CD4-positive, CD25-positive, alpha-beta regulatory T cell (primary cell): ENCODE results near the gene APOBEC3H. TPM values are rescaled to one million over a fixed set of nuclear protein-coding genes. Genes with fewer than 3 reads are reported as not detected.
A peak's percentile ranks its signal among the peaks of the same experiment; 100 is the strongest.
"Not testable (repeated sequence)": the region's sequence is repeated elsewhere in the genome, so short reads cannot be mapped to it uniquely, and the experiment has no call there.

Source experiments
- ATAC-seq, 2 donors: fragments of 150-1000 bp; cut with Tn5 transposase; one replicate each; pipeline ENCODE4 v1.10.0; 2021; ENCODE audit warnings: low read depth in 2 of 2, moderate number of reproducible peaks in 2 of 2, moderate library complexity in 1 of 2
- DNase-seq, 3 donors: peaks; one replicate each; pipeline versions ENCODE4 v3.0.0 to v3.0.0-alpha.2; 2012 to 2022; ENCODE audit warnings: mixed read lengths in 1 of 3
- H3K27ac ChIP-seq: one replicate; pipeline ENCODE4 v1.7.0; 2013; ENCODE audit warnings: mild to moderate bottlenecking, low read length; ENCODE audit not compliant: insufficient read depth, poor library complexity, severe bottlenecking
- H3K27me3 ChIP-seq: one replicate; pipeline ENCODE4 v1.7.0; 2013; ENCODE audit warnings: low read length; ENCODE audit not compliant: control insufficient read depth, insufficient read depth
- H3K36me3 ChIP-seq: one replicate; pipeline ENCODE4 v1.7.0; 2013; ENCODE audit warnings: mild to moderate bottlenecking, low read length, moderate library complexity; ENCODE audit not compliant: control insufficient read depth, insufficient read depth
- H3K4me1 ChIP-seq: 2 replicates; pipeline ENCODE4 v1.7.0; 2013; ENCODE audit warnings: mild to moderate bottlenecking, low read length; ENCODE audit not compliant: insufficient read depth, control insufficient read depth, poor library complexity, severe bottlenecking
- H3K4me3 ChIP-seq: one replicate; pipeline ENCODE4 v1.7.0; 2013; ENCODE audit warnings: low read depth, mild to moderate bottlenecking, low read length, moderate library complexity
- H3K9me3 ChIP-seq, 2 experiments: 1 replicate in 1 of 2; 2 replicates in 1 of 2; pipeline ENCODE4 v1.7.0; 2013; ENCODE audit warnings: low read length in 2 of 2, mild to moderate bottlenecking in 1 of 2, moderate library complexity in 1 of 2; ENCODE audit not compliant: control insufficient read depth in 2 of 2
- H3K27ac Mint-ChIP-seq, 3 donors: one replicate each; pipeline ENCODE4 v1.8.0; 2020 to 2022; ENCODE audit warnings: mild to moderate bottlenecking in 3 of 3, mixed read lengths in 3 of 3, moderate library complexity in 2 of 3
- H3K27me3 Mint-ChIP-seq: one replicate; pipeline ENCODE4 v1.8.0; 2022; ENCODE audit warnings: mild to moderate bottlenecking, mixed read lengths
- H3K36me3 Mint-ChIP-seq: one replicate; pipeline ENCODE4 v1.8.0; 2020; ENCODE audit warnings: mixed read lengths
- H3K4me1 Mint-ChIP-seq, 4 donors: one replicate each; pipeline ENCODE4 v1.8.0; 2020 to 2022; ENCODE audit warnings: mixed read lengths in 4 of 4, mild to moderate bottlenecking in 1 of 4
- H3K4me3 Mint-ChIP-seq, 4 donors: one replicate each; pipeline ENCODE4 v1.8.0; 2020 to 2022; ENCODE audit warnings: mild to moderate bottlenecking in 4 of 4, mixed read lengths in 4 of 4, moderate library complexity in 3 of 4
- H3K9me3 Mint-ChIP-seq, 7 donors: one replicate each; pipeline ENCODE4 v1.8.0; 2020 to 2022; ENCODE audit warnings: mixed read lengths in 7 of 7, mild to moderate bottlenecking in 3 of 7, moderate library complexity in 2 of 7
- polyA plus RNA-seq, 4 donors: library from polyadenylated mRNA; unstranded; fragments of 300-500 nt; fragmentation: Illumina TruSeq; gene quantifications; one replicate each; pipeline ENCODE4 v1.2.3, GENCODE V29; 2021
- total RNA-seq: library from RNA; stranded (reverse); gene quantifications from one replicate; pipeline ENCODE4 v1.2.3, GENCODE V29; 2022

The APOBEC3H gene
- total RNA-seq (4.9 TPM), polyA plus RNA-seq (1 to 10 TPM; 1.7 to 7.8 (median 2.2) TPM)

GRCh38 chr22:39097098-39098020, at the start of gene APOBEC3H:
TSS of gene APOBEC3H (plus strand) at chr22:39097244. CDS start at chr22:39100279, 3,035 bp downstream.
- peak in 1 of 3 donors; percentile 74 for DNase-seq
- ATAC-seq, result peak in 1 of 2 donors; percentile 12

GRCh38 chr22:39049486-39049885, 47.6 kb upstream of the APOBEC3H start:
- H3K27ac Mint-ChIP-seq, H3K4me3 ChIP-seq, H3K27me3 ChIP-seq, ATAC-seq, DNase-seq, H3K36me3 ChIP-seq, H3K4me3 Mint-ChIP-seq, H3K27me3 Mint-ChIP-seq, H3K36me3 Mint-ChIP-seq, H3K9me3 ChIP-seq, H3K9me3 Mint-ChIP-seq, H3K27ac ChIP-seq, H3K4me1 ChIP-seq: not testable (repeated sequence)
- peaks cover 0 to 15% (median 2%) of the 10 kb centered on the region in 4 donors for H3K4me1 Mint-ChIP-seq

More at GRCh38 chr22:39097098-39098020, at the start of gene APOBEC3H:
- Histone ChIP-seq H3K27ac (peak within 1 kb of the TSS; percentile 93), H3K9me3 (no peaks in the 10 kb centered on the region), H3K36me3 (no peaks in the 10 kb centered on the region), H3K4me3 (no peak within 1 kb of the TSS), H3K4me1 (peaks cover 66% of the 10 kb centered on the region), H3K27me3 (no peaks in the 10 kb centered on the region)
- peak within 1 kb of the TSS; percentile 76 to 93 (median 91) for H3K27ac Mint-ChIP-seq
- H3K4me3 Mint-ChIP-seq, result peak within 1 kb of the TSS; percentile 54 to 77 (median 62)
- H3K4me1 Mint-ChIP-seq, result peaks cover 5 to 72% (median 40%) of the 10 kb centered on the region in 4 donors
- H3K36me3 Mint-ChIP-seq, result no peaks in the 10 kb centered on the region
- H3K9me3 Mint-ChIP-seq, result no peaks in the 10 kb centered on the region
- H3K27me3 Mint-ChIP-seq, result no peaks in the 10 kb centered on the region

- not testable (repeated sequence) for H3K4me1 ChIP-seq, H3K9me3 Mint-ChIP-seq, H3K36me3 ChIP-seq, H3K27ac Mint-ChIP-seq, H3K4me3 ChIP-seq, H3K9me3 ChIP-seq, H3K27ac ChIP-seq, H3K4me3 Mint-ChIP-seq, H3K27me3 ChIP-seq, H3K36me3 Mint-ChIP-seq, H3K27me3 Mint-ChIP-seq, H3K4me1 Mint-ChIP-seq, ATAC-seq, DNase-seq
Measured at GRCh38 chr22:39051844-39052495, 45.1 kb upstream of the APOBEC3H start.

- H3K36me3 Mint-ChIP-seq, result no peaks in the 10 kb centered on the region
- DNase-seq (no peak), ATAC-seq (no peak)
- H3K27me3 Mint-ChIP-seq, result no peaks in the 10 kb centered on the region
- no peaks in the 10 kb centered on the region for H3K9me3 Mint-ChIP-seq
- H3K27ac Mint-ChIP-seq, result no peak overlapping the region
- Histone ChIP-seq H3K4me1 (no peaks in the 10 kb centered on the region), H3K4me3 (no peak overlapping the region), H3K36me3 (no peaks in the 10 kb centered on the region), H3K27me3 (no peaks in the 10 kb centered on the region), H3K9me3 (no peaks in the 10 kb centered on the region), H3K27ac (no peak overlapping the region)
- peaks cover 0 to 5% (median 0%) of the 10 kb centered on the region in 4 donors for H3K4me1 Mint-ChIP-seq
- H3K4me3 Mint-ChIP-seq, result no peak overlapping the region
Measured at GRCh38 chr22:39055658-39056057, 41.4 kb upstream of the APOBEC3H start.

GRCh38 chr22:39061290-39061689, 35.8 kb upstream of the APOBEC3H start:
- H3K9me3 Mint-ChIP-seq, H3K27ac Mint-ChIP-seq, H3K9me3 ChIP-seq, H3K27ac ChIP-seq, ATAC-seq, H3K4me3 Mint-ChIP-seq, H3K27me3 ChIP-seq, H3K36me3 Mint-ChIP-seq, H3K4me3 ChIP-seq, H3K4me1 ChIP-seq, H3K4me1 Mint-ChIP-seq, DNase-seq, H3K36me3 ChIP-seq, H3K27me3 Mint-ChIP-seq: not testable (repeated sequence)

- not testable (repeated sequence) for H3K4me3 ChIP-seq, H3K4me1 ChIP-seq
Measured at GRCh38 chr22:39061951-39062350, 35.1 kb upstream of the APOBEC3H start.

GRCh38 chr22:39063904-39064303, 33.1 kb upstream of the APOBEC3H start:
- not testable (repeated sequence) for ATAC-seq, H3K4me3 ChIP-seq, H3K36me3 Mint-ChIP-seq, H3K4me1 Mint-ChIP-seq, H3K27ac Mint-ChIP-seq, H3K4me3 Mint-ChIP-seq, H3K27me3 Mint-ChIP-seq, H3K9me3 ChIP-seq, DNase-seq, H3K27me3 ChIP-seq, H3K4me1 ChIP-seq, H3K9me3 Mint-ChIP-seq, H3K27ac ChIP-seq, H3K36me3 ChIP-seq

More at GRCh38 chr22:39061951-39062350, 35.1 kb upstream of the APOBEC3H start:
- H3K4me3 Mint-ChIP-seq, H3K27me3 ChIP-seq, DNase-seq, H3K36me3 ChIP-seq, H3K27ac ChIP-seq, H3K4me1 Mint-ChIP-seq, H3K36me3 Mint-ChIP-seq, H3K9me3 ChIP-seq, H3K9me3 Mint-ChIP-seq, ATAC-seq, H3K27ac Mint-ChIP-seq, H3K27me3 Mint-ChIP-seq: not testable (repeated sequence)
